ENCODE results near the gene MYH9. TPM values are rescaled to one million over a fixed set of nuclear protein-coding genes. Genes with fewer than 3 reads are reported as not detected.

The MYH9 gene
- total RNA-seq, 4 donors from 2014 or later = 361 to 406 (median 386) TPM

DNA sequence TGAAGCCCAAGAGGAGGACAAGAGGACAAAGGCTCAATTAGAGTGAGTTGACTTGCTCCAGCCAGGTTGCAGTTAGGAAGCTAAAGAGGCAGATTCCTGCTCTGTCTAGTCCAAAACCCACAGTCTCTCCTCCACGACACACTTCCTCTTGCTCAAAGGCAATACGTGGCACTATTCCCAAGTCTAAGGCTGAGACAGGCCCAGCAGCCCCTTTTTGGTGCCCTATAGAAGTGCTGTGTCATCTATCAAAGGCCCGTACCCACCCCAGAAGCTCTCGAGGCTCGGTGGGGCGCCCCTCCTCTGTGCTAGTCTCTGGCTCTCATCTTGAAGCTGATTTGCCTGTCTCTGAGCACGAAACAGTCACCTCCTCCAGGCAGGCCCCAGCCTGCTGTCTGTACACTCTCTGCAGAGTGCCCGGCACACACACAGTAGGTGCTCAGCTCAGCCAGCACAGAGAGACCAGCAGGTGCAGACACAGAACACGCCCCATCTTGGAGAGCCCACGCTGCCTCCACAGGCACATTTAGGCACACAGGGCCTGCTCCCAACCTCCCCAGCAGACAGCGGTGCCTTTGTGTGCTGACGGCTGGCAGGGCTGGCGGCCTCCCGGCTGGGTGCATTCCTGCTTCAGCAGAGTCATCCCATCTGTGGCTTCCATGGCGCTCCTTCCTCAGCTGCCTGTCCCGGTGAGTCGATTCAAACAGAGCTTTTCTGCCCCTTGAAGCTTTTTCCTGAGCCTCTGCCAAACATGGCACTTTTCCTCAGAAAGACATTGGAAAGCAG is 52.8 kb downstream of the MYH9 start:
- WGBS, 2 donors = 29 to 31% methylated on average over 15 of the region's 17 CpGs
- no peak for DNase-seq (ENCODE audit: low spot score in 2 of 2)
- no peak overlapping the region for H3K4me3 ChIP-seq
- TF ChIP-seq, protein P1, sequence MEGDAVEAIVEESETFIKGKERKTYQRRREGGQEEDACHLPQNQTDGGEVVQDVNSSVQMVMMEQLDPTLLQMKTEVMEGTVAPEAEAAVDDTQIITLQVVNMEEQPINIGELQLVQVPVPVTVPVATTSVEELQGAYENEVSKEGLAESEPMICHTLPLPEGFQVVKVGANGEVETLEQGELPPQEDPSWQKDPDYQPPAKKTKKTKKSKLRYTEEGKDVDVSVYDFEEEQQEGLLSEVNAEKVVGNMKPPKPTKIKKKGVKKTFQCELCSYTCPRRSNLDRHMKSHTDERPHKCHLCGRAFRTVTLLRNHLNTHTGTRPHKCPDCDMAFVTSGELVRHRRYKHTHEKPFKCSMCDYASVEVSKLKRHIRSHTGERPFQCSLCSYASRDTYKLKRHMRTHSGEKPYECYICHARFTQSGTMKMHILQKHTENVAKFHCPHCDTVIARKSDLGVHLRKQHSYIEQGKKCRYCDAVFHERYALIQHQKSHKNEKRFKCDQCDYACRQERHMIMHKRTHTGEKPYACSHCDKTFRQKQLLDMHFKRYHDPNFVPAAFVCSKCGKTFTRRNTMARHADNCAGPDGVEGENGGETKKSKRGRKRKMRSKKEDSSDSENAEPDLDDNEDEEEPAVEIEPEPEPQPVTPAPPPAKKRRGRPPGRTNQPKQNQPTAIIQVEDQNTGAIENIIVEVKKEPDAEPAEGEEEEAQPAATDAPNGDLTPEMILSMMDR (IDR thresholded peaks at IDR 0.05) = no peak
- TF ChIP-seq EP300 (IDR thresholded peaks at IDR 0.05) (no peak), POLR2A (IDR thresholded peaks at IDR 0.05) (no peak)
- H3K4me1 ChIP-seq = peaks cover 0 to 100% (median 85%) of the 10 kb centered on the region in 4 donors
- H3K9me3 ChIP-seq = no peaks in the 10 kb centered on the region
- peak overlapping the region in 3 of 4 donors; percentile 71 to 92 (median 88) for H3K27ac ChIP-seq
- H3K36me3 ChIP-seq = peaks cover 0 to 53% (median 2%) of the 10 kb centered on the region in 3 donors
- no peaks in the 10 kb centered on the region for H3K27me3 ChIP-seq

DNA sequence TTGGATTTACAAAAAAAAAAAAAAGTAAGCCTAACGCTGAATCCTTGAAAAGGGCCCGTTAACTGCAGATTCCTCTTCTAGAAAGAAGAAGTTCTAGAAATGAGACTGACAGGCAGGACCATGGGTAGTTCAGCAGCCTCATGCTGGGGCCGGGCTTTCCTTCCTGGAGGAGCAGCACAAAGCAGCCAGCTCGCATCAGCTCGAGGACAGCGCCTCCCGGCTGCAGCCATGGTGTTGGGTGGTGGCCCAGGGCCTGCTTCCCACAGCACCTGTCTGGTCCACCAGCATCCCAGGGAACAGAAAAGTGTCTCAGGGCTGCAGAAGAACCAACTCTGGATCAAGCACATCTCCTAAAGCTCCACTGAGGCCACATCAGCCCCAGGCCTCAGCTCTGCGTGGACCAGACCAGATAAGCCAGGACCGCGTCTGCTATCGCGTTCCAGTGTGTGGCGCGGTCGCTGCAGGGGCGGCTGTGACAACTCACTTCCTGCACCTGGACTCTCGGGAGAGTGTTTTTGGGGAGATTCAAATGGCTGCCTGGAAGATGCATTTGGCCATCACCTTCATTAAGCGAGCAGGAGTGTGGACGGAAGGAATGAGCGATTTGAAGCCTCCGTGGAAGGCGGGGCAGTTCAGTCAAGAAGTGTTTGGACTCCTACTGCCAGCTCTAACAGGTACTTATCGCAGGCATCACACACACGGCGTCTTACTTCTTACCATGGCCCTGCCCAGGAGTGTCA is 53.5 kb downstream of the MYH9 start:
- peaks cover 6 to 100% (median 85%) of the 10 kb centered on the region in 4 donors for H3K4me1 ChIP-seq
- peak overlapping the region in 3 of 4 donors; percentile 79 to 99 (median 92) for H3K27ac ChIP-seq
- H3K9me3 ChIP-seq = no peaks in the 10 kb centered on the region
- DNase-seq (ENCODE audit: low spot score in 2 of 2) = no peak
- no peaks in the 10 kb centered on the region for H3K27me3 ChIP-seq
- no peak overlapping the region for H3K4me3 ChIP-seq
- TF ChIP-seq EP300 (IDR thresholded peaks at IDR 0.05) = peak in 1 of 2 donors; percentile 26
- TF ChIP-seq, protein P1 (IDR thresholded peaks at IDR 0.05) = no peak
- 76 to 80% methylated on average over 25 of the region's 25 CpGs for WGBS, 2 donors
- H3K36me3 ChIP-seq = peaks cover 0 to 47% (median 0%) of the 10 kb centered on the region in 3 donors

DNA sequence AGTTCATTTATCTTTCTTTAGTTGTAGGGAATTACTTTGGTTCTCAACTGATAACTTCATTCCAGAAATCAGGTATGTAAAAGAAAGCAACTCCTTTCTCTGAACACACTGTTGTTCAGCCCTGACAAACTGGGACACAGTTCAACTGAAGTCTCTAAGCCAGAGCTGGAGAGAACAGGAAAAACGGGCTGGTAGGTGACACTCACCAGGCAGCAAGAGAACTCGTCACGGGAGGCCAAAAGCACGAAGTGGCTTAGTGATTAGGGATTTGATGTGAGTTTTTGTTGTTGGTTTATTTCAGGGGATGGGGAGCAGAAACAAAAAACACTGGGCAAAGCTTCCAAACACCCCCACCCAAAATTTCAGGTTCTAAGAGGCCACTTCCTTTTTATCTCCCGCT is 54.1 kb downstream of the MYH9 start:
- H3K36me3 ChIP-seq = peaks cover 0 to 41% (median 0%) of the 10 kb centered on the region in 3 donors
- peaks cover 6 to 100% (median 85%) of the 10 kb centered on the region in 4 donors for H3K4me1 ChIP-seq
- no peaks in the 10 kb centered on the region for H3K27me3 ChIP-seq
- H3K27ac ChIP-seq = peak overlapping the region in 3 of 4 donors; percentile 79 to 99 (median 92)
- no peak for DNase-seq (ENCODE audit: low spot score in 2 of 2)
- H3K9me3 ChIP-seq = no peaks in the 10 kb centered on the region
- 55 to 71% methylated on average over 5 of the region's 5 CpGs for WGBS, 2 donors
- H3K4me3 ChIP-seq = no peak overlapping the region
- TF ChIP-seq POLR2A (IDR thresholded peaks at IDR 0.05) (no peak), EP300 (IDR thresholded peaks at IDR 0.05) (no peak)
- TF ChIP-seq, protein P1 (IDR thresholded peaks at IDR 0.05) = no peak

DNA sequence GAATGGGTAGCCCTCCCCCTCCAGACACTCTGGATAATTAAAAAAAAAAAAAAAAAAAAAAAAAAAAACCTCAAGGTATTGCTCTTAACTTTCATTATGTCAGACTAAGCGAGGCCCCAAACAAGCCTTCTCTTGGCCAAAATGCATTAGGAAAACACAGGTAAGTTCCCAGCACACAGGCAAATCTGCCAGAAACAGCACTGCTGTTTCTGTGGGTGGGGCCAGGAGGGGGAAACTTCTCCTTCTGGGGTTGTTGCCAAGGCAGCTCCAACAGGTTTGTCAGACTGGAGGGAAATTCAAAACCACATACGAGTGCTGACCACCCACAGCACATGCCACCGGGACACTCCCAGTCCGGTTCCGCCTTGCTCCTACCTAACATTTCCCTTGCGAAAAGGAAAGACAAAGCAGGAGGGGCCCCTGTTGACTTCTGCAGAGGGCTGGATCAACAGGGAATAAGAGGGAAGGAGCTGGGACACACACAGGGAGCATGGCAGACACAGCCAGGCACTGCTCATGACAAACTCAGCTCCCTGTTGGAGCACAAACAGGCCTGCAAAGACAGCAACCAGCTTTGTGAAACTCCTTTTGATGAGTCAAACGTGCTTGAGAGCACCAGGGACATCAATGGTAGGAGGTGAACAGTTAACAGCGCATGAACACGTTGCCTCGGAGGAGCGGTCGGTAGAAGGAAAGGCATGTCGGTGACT is 55.0 kb downstream of the MYH9 start:
- Histone ChIP-seq H3K36me3 (peaks cover 0 to 32% (median 0%) of the 10 kb centered on the region in 3 donors), H3K27me3 (no peaks in the 10 kb centered on the region), H3K4me3 (no peak overlapping the region), H3K27ac (peak overlapping the region; percentile 74 to 99 (median 86)), H3K9me3 (no peaks in the 10 kb centered on the region), H3K4me1 (peaks cover 6 to 100% (median 85%) of the 10 kb centered on the region in 4 donors)
- WGBS, 2 donors = 38 to 55% methylated on average over 13 of the region's 13 CpGs
- peak in 1 of 2 donors; percentile 27 for TF ChIP-seq EP300 (IDR thresholded peaks at IDR 0.05)
- TF ChIP-seq, protein P1 (IDR thresholded peaks at IDR 0.05) = no peak
- DNase-seq (ENCODE audit: low spot score in 2 of 2) = no peak
